HepG2 (cell line): ENCODE data around the gene MEIS1. TPM values are rescaled to one million over a fixed set of nuclear protein-coding genes. Genes with fewer than 3 reads are reported as not detected.

Source experiments
- BORCS8-MEF2B ChIP-seq: sonication (generic); formaldehyde crosslinking; IDR thresholded peaks from 2 replicates; pipeline ENCODE4 v1.8.0; 2022; ENCODE audit warnings: mild to moderate bottlenecking, missing genetic modification reagents
- EP300 ChIP-seq, 3 experiments: sonication (generic) in 1 of 3; formaldehyde crosslinking in 1 of 3; IDR thresholded peaks; 2 replicates each; pipeline versions ENCODE4 v1.5.1 to v1.6.1; 2011 to 2020; ENCODE audit warnings: low read depth in 2 of 3, low read length in 2 of 3, borderline replicate concordance in 1 of 3, improper control_type of control experiment in 1 of 3, mild to moderate bottlenecking in 1 of 3, missing genetic modification reagents in 1 of 3, moderate library complexity in 1 of 3
- FLYWCH1 ChIP-seq: sonication (generic); formaldehyde crosslinking; IDR thresholded peaks from 2 replicates; pipeline ENCODE4 v1.8.1; 2023; ENCODE audit warnings: mild to moderate bottlenecking, missing genetic modification reagents
- KLF9 ChIP-seq: IDR thresholded peaks from 2 replicates; pipeline ENCODE4 v1.6.1; 2016; ENCODE audit warnings: low read depth
- MED1 ChIP-seq: sonication (generic); formaldehyde crosslinking; IDR thresholded peaks from 2 replicates; pipeline ENCODE4 v1.4.0; 2020; ENCODE audit warnings: missing genetic modification reagents
- RBFOX2 ChIP-seq: fragments of 200-400 bp; formaldehyde crosslinking; IDR thresholded peaks from 2 replicates; pipeline ENCODE4 v1.6.1; 2017; ENCODE audit warnings: low read depth, mild to moderate bottlenecking, low read length
- SATB2 ChIP-seq: sonication (generic); formaldehyde crosslinking; IDR thresholded peaks from 2 replicates; pipeline ENCODE4 v1.5.0; 2020; ENCODE audit warnings: missing genetic modification reagents
- SIN3B ChIP-seq: fragments of 150-350 bp; IDR thresholded peaks from 2 replicates; pipeline ENCODE4 v1.6.1; 2014; ENCODE audit warnings: low read length
- SIX4 ChIP-seq: sonication (generic); formaldehyde crosslinking; IDR thresholded peaks from 2 replicates; pipeline ENCODE4 v1.4.0; 2020; ENCODE audit warnings: missing genetic modification reagents
- SPEN ChIP-seq: sonication (generic); formaldehyde crosslinking; IDR thresholded peaks from 2 replicates; pipeline ENCODE4 v1.5.1; 2020; ENCODE audit warnings: low read depth, mild to moderate bottlenecking, missing genetic modification reagents
- SRSF1 ChIP-seq: fragments of 200-400 bp; formaldehyde crosslinking; optimal IDR thresholded peaks from 2 replicates; pipeline ENCODE3; 2017; ENCODE audit warnings: mild to moderate bottlenecking, low read depth, low read length, moderate library complexity
- YEATS2 ChIP-seq: sonication (generic); formaldehyde crosslinking; IDR thresholded peaks from 2 replicates; pipeline ENCODE4 v1.4.0; 2020; ENCODE audit warnings: missing genetic modification reagents, borderline replicate concordance
- ZNF12 ChIP-seq: sonication (generic); formaldehyde crosslinking; IDR thresholded peaks from 2 replicates; pipeline ENCODE4 v1.5.0; 2020; ENCODE audit warnings: missing genetic modification reagents
- ZNF367 ChIP-seq: sonication (generic); formaldehyde crosslinking; IDR thresholded peaks from 2 replicates; pipeline ENCODE4 v1.4.0; 2020; ENCODE audit warnings: missing genetic modification reagents, borderline replicate concordance
- polyA plus RNA-seq, 8 experiments: library from polyadenylated mRNA; depleted of rRNA in 3 of 8; stranded (reverse) in 7 of 8; unstranded in 1 of 8; fragments of >200 nt; fragmentation: Illumina TruSeq in 4 of 8; extraction: Trizol in 4 of 8; gene quantifications; 2 replicates each; pipeline versions ENCODE4 v1.2.1 to v1.2.3, GENCODE V29; 2011 to 2016; ENCODE audit warnings: low read depth in 4 of 8, missing spikeins in 1 of 8, mixed read lengths in 1 of 8; ENCODE audit not compliant: insufficient read depth in 1 of 8
- total RNA-seq, 5 experiments: library from RNA; depleted of rRNA; stranded (reverse); fragments of >200 nt; fragmentation: Illumina TruSeq; extraction: Trizol; gene quantifications; 2 replicates each; pipeline ENCODE4 v1.2.3, GENCODE V29; 2016; ENCODE audit warnings: low read depth in 1 of 5
- TF ChIP-seq, protein P1 (sequence below): sonication (generic); formaldehyde crosslinking; IDR thresholded peaks from 2 replicates; pipeline ENCODE4 v1.4.0; 2020; ENCODE audit warnings: missing genetic modification reagents
- TF ChIP-seq, protein P2 (sequence below): sonication (generic); formaldehyde crosslinking; IDR thresholded peaks from 2 replicates; pipeline ENCODE4 v1.5.0; 2020; ENCODE audit warnings: missing genetic modification reagents
- TF ChIP-seq, protein P3 (sequence below): sonication (generic); formaldehyde crosslinking; IDR thresholded peaks from 2 replicates; pipeline ENCODE4 v1.4.0; 2020; ENCODE audit warnings: mild to moderate bottlenecking, missing genetic modification reagents
- TF ChIP-seq, protein P4 (sequence below): sonication (generic); formaldehyde crosslinking; IDR thresholded peaks from 2 replicates; pipeline ENCODE4 v1.5.0; 2020; ENCODE audit warnings: mild to moderate bottlenecking, missing genetic modification reagents

Gene MEIS1
- total and polyA plus RNA-seq, 2 of the 13 experiments (the other 11 are each of a cell fraction or from before 2014, with no cell fraction given) = 3.8 to 6.0 TPM

DNA sequence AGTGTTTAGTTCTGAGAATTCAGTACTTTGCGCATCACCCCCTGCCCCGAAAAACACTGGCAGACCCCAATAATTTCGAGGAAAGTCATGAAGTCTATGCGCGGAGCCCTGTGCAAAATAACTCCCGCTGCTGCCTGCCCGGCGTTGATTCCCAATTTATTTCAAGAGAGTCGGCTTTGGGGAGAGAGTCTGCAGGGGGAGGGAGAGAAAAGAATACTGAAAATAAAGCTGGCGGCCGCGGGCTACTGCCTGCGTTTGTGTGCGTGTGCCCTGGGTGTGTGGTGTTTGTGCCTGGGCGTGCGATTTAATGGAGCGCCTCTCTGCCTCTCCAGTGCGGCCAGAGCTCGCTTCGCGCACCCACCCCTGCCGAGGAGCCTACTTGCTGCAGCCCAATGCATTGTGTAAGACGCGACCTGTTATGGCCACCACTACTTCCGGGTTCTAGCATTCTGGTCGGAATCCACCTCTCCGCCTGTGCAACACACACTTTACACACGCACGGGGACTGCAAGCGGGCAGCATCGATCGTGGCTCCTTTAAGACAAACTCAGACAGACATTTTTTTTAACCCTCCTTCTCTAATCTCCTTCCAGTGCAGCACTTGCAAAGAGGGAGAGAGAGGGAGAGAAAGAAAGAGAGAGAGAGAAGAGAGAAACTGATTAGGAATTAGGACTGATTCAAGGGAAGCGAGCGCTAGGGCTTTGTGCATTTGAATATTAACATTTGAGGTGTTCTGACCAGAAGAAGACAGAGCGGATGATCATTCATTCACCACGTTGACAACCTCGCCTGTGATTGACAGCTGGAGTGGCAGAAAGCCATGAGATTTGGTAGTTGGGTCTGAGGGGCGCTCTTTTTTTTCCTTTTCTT lies at the start of gene MEIS1 (continued):
- TF ChIP-seq, protein P1, sequence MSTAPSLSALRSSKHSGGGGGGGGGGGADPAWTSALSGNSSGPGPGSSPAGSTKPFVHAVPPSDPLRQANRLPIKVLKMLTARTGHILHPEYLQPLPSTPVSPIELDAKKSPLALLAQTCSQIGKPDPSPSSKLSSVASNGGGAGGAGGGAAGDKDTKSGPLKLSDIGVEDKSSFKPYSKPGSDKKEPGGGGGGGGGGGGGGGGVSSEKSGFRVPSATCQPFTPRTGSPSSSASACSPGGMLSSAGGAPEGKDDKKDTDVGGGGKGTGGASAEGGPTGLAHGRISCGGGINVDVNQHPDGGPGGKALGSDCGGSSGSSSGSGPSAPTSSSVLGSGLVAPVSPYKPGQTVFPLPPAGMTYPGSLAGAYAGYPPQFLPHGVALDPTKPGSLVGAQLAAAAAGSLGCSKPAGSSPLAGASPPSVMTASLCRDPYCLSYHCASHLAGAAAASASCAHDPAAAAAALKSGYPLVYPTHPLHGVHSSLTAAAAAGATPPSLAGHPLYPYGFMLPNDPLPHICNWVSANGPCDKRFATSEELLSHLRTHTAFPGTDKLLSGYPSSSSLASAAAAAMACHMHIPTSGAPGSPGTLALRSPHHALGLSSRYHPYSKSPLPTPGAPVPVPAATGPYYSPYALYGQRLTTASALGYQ (CRISPR knock-in tag) = peak; percentile 55; the same call in 1 of the 2 replicates
- TF ChIP-seq, protein P2, sequence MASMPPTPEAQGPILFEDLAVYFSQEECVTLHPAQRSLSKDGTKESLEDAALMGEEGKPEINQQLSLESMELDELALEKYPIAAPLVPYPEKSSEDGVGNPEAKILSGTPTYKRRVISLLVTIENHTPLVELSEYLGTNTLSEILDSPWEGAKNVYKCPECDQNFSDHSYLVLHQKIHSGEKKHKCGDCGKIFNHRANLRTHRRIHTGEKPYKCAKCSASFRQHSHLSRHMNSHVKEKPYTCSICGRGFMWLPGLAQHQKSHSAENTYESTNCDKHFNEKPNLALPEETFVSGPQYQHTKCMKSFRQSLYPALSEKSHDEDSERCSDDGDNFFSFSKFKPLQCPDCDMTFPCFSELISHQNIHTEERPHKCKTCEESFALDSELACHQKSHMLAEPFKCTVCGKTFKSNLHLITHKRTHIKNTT (CRISPR knock-in tag) = no peak
- TF ChIP-seq SIX4 (CRISPR knock-in tag) (peak; percentile 80; the same call in 1 of the 2 replicates), RBFOX2 (0 out of 2 replicates have a peak, but pooled peaks have one; percentile 22), MED1 (CRISPR knock-in tag) (peak; percentile 79), ZNF367 (CRISPR knock-in tag) (peak; percentile 26; the same call in 1 of the 2 replicates), BORCS8-MEF2B (CRISPR knock-in tag) (peak; percentile 92), SATB2 (CRISPR knock-in tag) (0 out of 2 replicates have a peak, but pooled peaks have one; percentile 10), KLF9 (CRISPR knock-in tag) (peak; percentile 69), SPEN (CRISPR knock-in tag) (peak; percentile 93), SIN3B (peak; percentile 67; the same call in 1 of the 2 replicates), YEATS2 (CRISPR knock-in tag) (peak; percentile 84), SRSF1 (no peak), ZNF12 (peak; percentile 75; the same call in 1 of the 2 replicates), FLYWCH1 (CRISPR knock-in tag) (no peak), EP300 (IDR thresholded peaks at IDR 0.05; ENCODE audit: low read depth in 2 of 2, low read length in 2 of 2) (peak; percentile 35 to 60; a peak in 2 of 4 replicates), EP300 (CRISPR knock-in tag; IDR thresholded peaks at IDR 0.05; ENCODE audit: borderline replicate concordance) (peak; percentile 46; the same call in 1 of the 2 replicates)
- TF ChIP-seq, protein P3, sequence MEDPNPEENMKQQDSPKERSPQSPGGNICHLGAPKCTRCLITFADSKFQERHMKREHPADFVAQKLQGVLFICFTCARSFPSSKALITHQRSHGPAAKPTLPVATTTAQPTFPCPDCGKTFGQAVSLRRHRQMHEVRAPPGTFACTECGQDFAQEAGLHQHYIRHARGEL (CRISPR knock-in tag) = no peak
- TF ChIP-seq, protein P4, sequence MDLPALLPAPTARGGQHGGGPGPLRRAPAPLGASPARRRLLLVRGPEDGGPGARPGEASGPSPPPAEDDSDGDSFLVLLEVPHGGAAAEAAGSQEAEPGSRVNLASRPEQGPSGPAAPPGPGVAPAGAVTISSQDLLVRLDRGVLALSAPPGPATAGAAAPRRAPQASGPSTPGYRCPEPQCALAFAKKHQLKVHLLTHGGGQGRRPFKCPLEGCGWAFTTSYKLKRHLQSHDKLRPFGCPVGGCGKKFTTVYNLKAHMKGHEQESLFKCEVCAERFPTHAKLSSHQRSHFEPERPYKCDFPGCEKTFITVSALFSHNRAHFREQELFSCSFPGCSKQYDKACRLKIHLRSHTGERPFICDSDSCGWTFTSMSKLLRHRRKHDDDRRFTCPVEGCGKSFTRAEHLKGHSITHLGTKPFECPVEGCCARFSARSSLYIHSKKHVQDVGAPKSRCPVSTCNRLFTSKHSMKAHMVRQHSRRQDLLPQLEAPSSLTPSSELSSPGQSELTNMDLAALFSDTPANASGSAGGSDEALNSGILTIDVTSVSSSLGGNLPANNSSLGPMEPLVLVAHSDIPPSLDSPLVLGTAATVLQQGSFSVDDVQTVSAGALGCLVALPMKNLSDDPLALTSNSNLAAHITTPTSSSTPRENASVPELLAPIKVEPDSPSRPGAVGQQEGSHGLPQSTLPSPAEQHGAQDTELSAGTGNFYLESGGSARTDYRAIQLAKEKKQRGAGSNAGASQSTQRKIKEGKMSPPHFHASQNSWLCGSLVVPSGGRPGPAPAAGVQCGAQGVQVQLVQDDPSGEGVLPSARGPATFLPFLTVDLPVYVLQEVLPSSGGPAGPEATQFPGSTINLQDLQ (CRISPR knock-in tag) = peak; percentile 83; the same call in 1 of the 2 replicates
